SK-N-SH treated with all-trans-retinoic acid at 6 μM for 48 hours (cell line): ENCODE measurements around the gene EIF2A.

Source experiments
- ARNTL ChIP-seq: fragments of 450-650 bp; formaldehyde crosslinking; IDR thresholded peaks from 2 replicates; pipeline ENCODE4 v1.5.0; 2020; ENCODE audit warnings: low read depth, mild to moderate bottlenecking, moderate library complexity, borderline replicate concordance
- GLIS3 ChIP-seq: fragments of 250-450 bp; sonication (Bioruptor Pico); IDR thresholded peaks from 2 replicates; pipeline ENCODE4 v1.5.0; 2020; ENCODE audit warnings: mild to moderate bottlenecking, moderate library complexity
- ISL1 ChIP-seq: fragments of 250-450 bp; sonication (Bioruptor Pico); IDR thresholded peaks from 2 replicates; pipeline ENCODE4 v2.1.2; 2022; ENCODE audit warnings: mild to moderate bottlenecking, moderate library complexity
- OSR1 ChIP-seq: fragments of 250-450 bp; sonication (Bioruptor Pico); IDR thresholded peaks from 2 replicates; pipeline ENCODE4 v1.8.0; 2022; ENCODE audit warnings: moderate library complexity, mild to moderate bottlenecking, inconsistent platforms
- PATZ1 ChIP-seq: fragments of 250-450 bp; sonication (Bioruptor Pico); IDR thresholded peaks from 2 replicates; pipeline ENCODE4 v1.8.0; 2020; ENCODE audit warnings: mild to moderate bottlenecking, moderate library complexity, borderline replicate concordance
- RARB ChIP-seq: fragments of 250-450 bp; sonication (Bioruptor Pico); IDR thresholded peaks from 2 replicates; pipeline ENCODE4 v1.8.0; 2021; ENCODE audit warnings: mild to moderate bottlenecking, moderate library complexity
- SNAI2 ChIP-seq: fragments of 250-450 bp; sonication (Bioruptor Pico); IDR thresholded peaks from 2 replicates; pipeline ENCODE4 v1.5.0; 2020; ENCODE audit warnings: mild to moderate bottlenecking, moderate library complexity
- TCF4 ChIP-seq: fragments of 250-450 bp; sonication (Bioruptor Pico); IDR thresholded peaks from 2 replicates; pipeline ENCODE4 v1.8.0; 2021; ENCODE audit warnings: mild to moderate bottlenecking, moderate library complexity, borderline replicate concordance
- TOX ChIP-seq: fragments of 250-450 bp; sonication (Bioruptor Pico); IDR thresholded peaks from 2 replicates; pipeline ENCODE4 v1.8.0; 2021; ENCODE audit warnings: mild to moderate bottlenecking, moderate library complexity, borderline replicate concordance
- ZC3H10 ChIP-seq: fragments of 250-450 bp; sonication (Bioruptor Pico); IDR thresholded peaks from 2 replicates; pipeline ENCODE4 v1.5.1; 2021; ENCODE audit warnings: mild to moderate bottlenecking, moderate library complexity
- ZNF565 ChIP-seq: fragments of 450-650 bp; formaldehyde crosslinking; conservative IDR thresholded peaks from 2 replicates; pipeline ENCODE4 v1.5.0; 2020; ENCODE audit warnings: low read depth, mild to moderate bottlenecking, moderate library complexity
- ZNF8 ChIP-seq: fragments of 450-650 bp; formaldehyde crosslinking; IDR thresholded peaks from 2 replicates; pipeline ENCODE4 v1.5.0; 2020; ENCODE audit warnings: mild to moderate bottlenecking, moderate library complexity

GRCh38 chr3:150531775-150532174, 14.8 kb upstream of the EIF2A start:
- no peak for TF ChIP-seq TCF4 (CRISPR knock-in tag)
- TF ChIP-seq ZNF8 (CRISPR knock-in tag) = no peak
- no peak for TF ChIP-seq GLIS3 (CRISPR knock-in tag)
- TF ChIP-seq ZNF565 (CRISPR knock-in tag) = no peak
- TF ChIP-seq OSR1 (CRISPR knock-in tag) = no peak
- no peak for TF ChIP-seq ZC3H10
- no peak for TF ChIP-seq PATZ1 (CRISPR knock-in tag)
- TF ChIP-seq ISL1 (CRISPR knock-in tag) = no peak
- no peak for TF ChIP-seq ARNTL (CRISPR knock-in tag)
- TF ChIP-seq SNAI2 = no peak
- no peak for TF ChIP-seq TOX (CRISPR knock-in tag)
- no peak for TF ChIP-seq RARB (CRISPR knock-in tag)
